ENCODE results near the gene GRHPR.
A peak's percentile ranks its signal among the peaks of the same experiment; 100 is the strongest.

DNA sequence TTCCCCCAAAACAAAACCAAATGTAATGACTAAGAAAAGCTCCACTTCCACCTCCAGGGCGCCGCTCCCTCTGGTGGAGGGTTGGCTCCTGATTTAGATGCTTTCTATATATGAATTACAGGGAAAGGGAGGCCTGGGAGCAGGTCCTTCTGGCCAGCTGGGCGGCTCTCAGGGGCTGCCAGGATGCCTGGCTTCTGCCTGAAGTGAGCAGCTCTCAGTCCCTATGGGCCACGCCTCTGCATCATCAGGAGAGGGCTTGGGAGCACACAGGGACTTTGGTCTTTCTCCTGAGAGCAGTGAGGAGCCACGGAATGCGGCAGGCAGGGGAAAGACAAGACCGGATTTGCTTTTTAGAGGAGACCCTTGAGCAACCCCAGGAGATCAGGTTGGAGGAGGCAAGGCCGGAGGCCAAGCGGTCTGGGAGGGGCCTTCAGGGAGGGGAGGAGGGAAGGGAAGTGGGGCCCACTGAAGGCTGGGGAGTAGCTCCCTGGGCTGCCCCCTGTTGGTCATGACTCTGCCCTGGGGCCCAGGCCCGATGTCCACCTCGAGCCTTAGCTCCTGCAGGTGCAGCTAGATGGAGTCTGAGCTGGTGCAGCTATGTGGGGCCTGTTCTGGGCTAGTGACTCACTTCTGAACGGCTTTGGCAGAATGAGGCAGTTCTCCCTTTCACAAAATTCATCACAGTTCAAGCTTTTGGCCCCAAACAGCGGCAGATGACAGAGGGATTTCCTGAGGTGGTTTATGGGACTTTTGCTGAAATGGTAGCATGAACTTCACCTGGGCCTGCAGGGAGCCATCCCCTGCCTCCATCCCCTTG, 11.3 kb upstream of the GRHPR start:
- TF ChIP-seq CTCF (IDR thresholded peaks at IDR 0.05; ENCODE audit: low read depth, low read length, missing input control) (peak; percentile 16), HNF4A (conservative IDR thresholded peaks at IDR 0.05) (no peak), FOXA2 (IDR thresholded peaks at IDR 0.05) (no peak), TAF1 (conservative IDR thresholded peaks at IDR 0.05) (no peak), EGR1 (IDR thresholded peaks at IDR 0.05; ENCODE audit: low read depth in 2 of 2) (no peak), JUND (IDR thresholded peaks at IDR 0.05) (no peak), FOXA1 (IDR thresholded peaks at IDR 0.05) (no peak), RAD21 (IDR thresholded peaks at IDR 0.05) (peak in 1 of 2 donors; percentile 34), RXRA (IDR thresholded peaks at IDR 0.05) (no peak), YY1 (IDR thresholded peaks at IDR 0.05) (no peak), GABPA (IDR thresholded peaks at IDR 0.05 in 1 of 2, conservative IDR thresholded peaks at IDR 0.05 in 1 of 2) (no peak)
- TF ChIP-seq, protein P1, sequence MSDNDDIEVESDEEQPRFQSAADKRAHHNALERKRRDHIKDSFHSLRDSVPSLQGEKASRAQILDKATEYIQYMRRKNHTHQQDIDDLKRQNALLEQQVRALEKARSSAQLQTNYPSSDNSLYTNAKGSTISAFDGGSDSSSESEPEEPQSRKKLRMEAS (IDR thresholded peaks at IDR 0.05) = no peak
- TF ChIP-seq, protein P2, sequence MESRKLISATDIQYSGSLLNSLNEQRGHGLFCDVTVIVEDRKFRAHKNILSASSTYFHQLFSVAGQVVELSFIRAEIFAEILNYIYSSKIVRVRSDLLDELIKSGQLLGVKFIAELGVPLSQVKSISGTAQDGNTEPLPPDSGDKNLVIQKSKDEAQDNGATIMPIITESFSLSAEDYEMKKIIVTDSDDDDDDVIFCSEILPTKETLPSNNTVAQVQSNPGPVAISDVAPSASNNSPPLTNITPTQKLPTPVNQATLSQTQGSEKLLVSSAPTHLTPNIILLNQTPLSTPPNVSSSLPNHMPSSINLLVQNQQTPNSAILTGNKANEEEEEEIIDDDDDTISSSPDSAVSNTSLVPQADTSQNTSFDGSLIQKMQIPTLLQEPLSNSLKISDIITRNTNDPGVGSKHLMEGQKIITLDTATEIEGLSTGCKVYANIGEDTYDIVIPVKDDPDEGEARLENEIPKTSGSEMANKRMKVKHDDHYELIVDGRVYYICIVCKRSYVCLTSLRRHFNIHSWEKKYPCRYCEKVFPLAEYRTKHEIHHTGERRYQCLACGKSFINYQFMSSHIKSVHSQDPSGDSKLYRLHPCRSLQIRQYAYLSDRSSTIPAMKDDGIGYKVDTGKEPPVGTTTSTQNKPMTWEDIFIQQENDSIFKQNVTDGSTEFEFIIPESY (IDR thresholded peaks at IDR 0.05) = no peak
- TF ChIP-seq, protein P3, sequence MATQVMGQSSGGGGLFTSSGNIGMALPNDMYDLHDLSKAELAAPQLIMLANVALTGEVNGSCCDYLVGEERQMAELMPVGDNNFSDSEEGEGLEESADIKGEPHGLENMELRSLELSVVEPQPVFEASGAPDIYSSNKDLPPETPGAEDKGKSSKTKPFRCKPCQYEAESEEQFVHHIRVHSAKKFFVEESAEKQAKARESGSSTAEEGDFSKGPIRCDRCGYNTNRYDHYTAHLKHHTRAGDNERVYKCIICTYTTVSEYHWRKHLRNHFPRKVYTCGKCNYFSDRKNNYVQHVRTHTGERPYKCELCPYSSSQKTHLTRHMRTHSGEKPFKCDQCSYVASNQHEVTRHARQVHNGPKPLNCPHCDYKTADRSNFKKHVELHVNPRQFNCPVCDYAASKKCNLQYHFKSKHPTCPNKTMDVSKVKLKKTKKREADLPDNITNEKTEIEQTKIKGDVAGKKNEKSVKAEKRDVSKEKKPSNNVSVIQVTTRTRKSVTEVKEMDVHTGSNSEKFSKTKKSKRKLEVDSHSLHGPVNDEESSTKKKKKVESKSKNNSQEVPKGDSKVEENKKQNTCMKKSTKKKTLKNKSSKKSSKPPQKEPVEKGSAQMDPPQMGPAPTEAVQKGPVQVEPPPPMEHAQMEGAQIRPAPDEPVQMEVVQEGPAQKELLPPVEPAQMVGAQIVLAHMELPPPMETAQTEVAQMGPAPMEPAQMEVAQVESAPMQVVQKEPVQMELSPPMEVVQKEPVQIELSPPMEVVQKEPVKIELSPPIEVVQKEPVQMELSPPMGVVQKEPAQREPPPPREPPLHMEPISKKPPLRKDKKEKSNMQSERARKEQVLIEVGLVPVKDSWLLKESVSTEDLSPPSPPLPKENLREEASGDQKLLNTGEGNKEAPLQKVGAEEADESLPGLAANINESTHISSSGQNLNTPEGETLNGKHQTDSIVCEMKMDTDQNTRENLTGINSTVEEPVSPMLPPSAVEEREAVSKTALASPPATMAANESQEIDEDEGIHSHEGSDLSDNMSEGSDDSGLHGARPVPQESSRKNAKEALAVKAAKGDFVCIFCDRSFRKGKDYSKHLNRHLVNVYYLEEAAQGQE (IDR thresholded peaks at IDR 0.05) = no peak

Data from liver (tissue), 3 donors.